ENCODE measurements around the gene LAMC1. TPM values are rescaled to one million over a fixed set of nuclear protein-coding genes. Genes with fewer than 3 reads are reported as not detected.
A peak's percentile ranks its signal among the peaks of the same experiment; 100 is the strongest.

LAMC1 gene
- total and polyA plus RNA-seq, 2 of the 4 experiments (the other 2 are of a cell fraction) = 249 to 394 TPM

- Histone ChIP-seq H4K20me1 (ENCODE audit: insufficient read depth, low read length) (peaks cover 85% of the 10 kb centered on the region), H3K56ac (ENCODE audit: extremely low read depth, insufficient read depth, low read length) (no peak overlapping the region), H3K4me1 (ENCODE audit: control insufficient read depth, insufficient read depth, low read length) (peaks cover 29% of the 10 kb centered on the region), H3K4ac (ENCODE audit: low read depth, low read length) (peak overlapping the region; percentile 56), H3K36me3 (ENCODE audit: control insufficient read depth, insufficient read depth, low read length) (peaks cover 16% of the 10 kb centered on the region), H2BK20ac (ENCODE audit: low read depth, low read length) (no peak overlapping the region), H3K27ac (ENCODE audit: insufficient read depth, low read length) (no peak overlapping the region), H2BK5ac (ENCODE audit: low read depth, low read length, poor library complexity, severe bottlenecking) (no peak overlapping the region), H3K4me2 (ENCODE audit: low read depth, low read length) (no peak overlapping the region), H3K18ac (ENCODE audit: low read depth, low read length) (0 out of 2 replicates have a peak overlapping the region, but pooled peaks have one; percentile 16), H3K4me3 (ENCODE audit: insufficient read depth, low read depth, low read length) (no peak overlapping the region), H2AK5ac (ENCODE audit: low read depth, low read length) (no peak overlapping the region), H2AK9ac (replicated peaks; ENCODE audit: low read depth, low read length, poor library complexity) (no peak overlapping the region), H4K91ac (ENCODE audit: insufficient read depth, low read depth, low read length) (no peak overlapping the region), H3K14ac (replicated peaks; ENCODE audit: low read depth, low read length) (peak overlapping the region; percentile 12; the same call in 1 of the 2 replicates), H3K79me1 (ENCODE audit: low read depth in 1 of 2, low read length in 2 of 2) (peaks cover 35 to 90% of the 10 kb centered on the region in 2 experiments), H3K23ac (ENCODE audit: low read depth, low read length) (peak overlapping the region; percentile 58; the same call in 1 of the 2 replicates), H4K5ac (ENCODE audit: low read depth, low read length) (no peak overlapping the region), H2BK15ac (ENCODE audit: low read depth, low read length) (no peak overlapping the region), H3K27me3 (ENCODE audit: control insufficient read depth, insufficient read depth, low read length) (no peaks in the 10 kb centered on the region), H2AFZ (replicated peaks; ENCODE audit: low read length, poor library complexity) (no peak overlapping the region), H3K9me3 (ENCODE audit: control insufficient read depth, insufficient read depth, low read length) (no peaks in the 10 kb centered on the region), H2BK120ac (ENCODE audit: low read depth, low read length) (no peak overlapping the region), H4K8ac (ENCODE audit: low read depth in 2 of 2, low read length in 2 of 2) (no peak overlapping the region; a peak in 1 of 4 replicates), H3K9ac (ENCODE audit: low read depth, low read length) (no peak overlapping the region), H3K9me1 (ENCODE audit: insufficient read depth, low read length) (peaks cover 40% of the 10 kb centered on the region)
- WGBS, 2 experiments (ENCODE audit: extremely low coverage in 2 of 2, insufficient read length in 1 of 2) = no CpG with 5 or more reads among the region's 4 CpGs
- ChIA-PET POLR2A (ENCODE audit: unreplicated experiment) (no interaction called here), CTCF (no interaction called here)
- dilution Hi-C loops (cut with HindIII; ENCODE audit: low sequenced_read_pairs, unreplicated experiment) = no loop called here
- intact Hi-C loops (cut with micrococcal nuclease) = no loop called here
- TF ChIP-seq CTCF (conservative IDR thresholded peaks at IDR 0.05; ENCODE audit: low read depth, low read length) (no peak), RCOR1 (IDR thresholded peaks at IDR 0.05; ENCODE audit: insufficient replicate concordance, low read length) (no peak), NFE2L2 (IDR thresholded peaks at IDR 0.05; ENCODE audit: low read depth, low read length) (no peak), FOS (IDR thresholded peaks at IDR 0.05; ENCODE audit: low read depth, low read length) (no peak), BHLHE40 (IDR thresholded peaks at IDR 0.05; ENCODE audit: low read depth, low read length) (no peak)
- TF ChIP-seq, protein P1, sequence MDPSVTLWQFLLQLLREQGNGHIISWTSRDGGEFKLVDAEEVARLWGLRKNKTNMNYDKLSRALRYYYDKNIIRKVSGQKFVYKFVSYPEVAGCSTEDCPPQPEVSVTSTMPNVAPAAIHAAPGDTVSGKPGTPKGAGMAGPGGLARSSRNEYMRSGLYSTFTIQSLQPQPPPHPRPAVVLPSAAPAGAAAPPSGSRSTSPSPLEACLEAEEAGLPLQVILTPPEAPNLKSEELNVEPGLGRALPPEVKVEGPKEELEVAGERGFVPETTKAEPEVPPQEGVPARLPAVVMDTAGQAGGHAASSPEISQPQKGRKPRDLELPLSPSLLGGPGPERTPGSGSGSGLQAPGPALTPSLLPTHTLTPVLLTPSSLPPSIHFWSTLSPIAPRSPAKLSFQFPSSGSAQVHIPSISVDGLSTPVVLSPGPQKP (IDR thresholded peaks at IDR 0.05; ENCODE audit: borderline replicate concordance, low read depth, low read length) = no peak
- in situ Hi-C loops (cut with MboI; ENCODE audit: low sequenced_read_pairs) = loop anchor here (25.0 kb wide), 1 partner anchor 139 kb away; the partner anchor contains the start of gene SHCBP1L
- BruUV-seq (replicated peaks) = no TSS peak
- ATAC-seq (ENCODE audit: low read depth) (no peak), DNase-seq (no peak)
Measured at GRCh38 chr1:183101081-183101480, 77.9 kb downstream of the LAMC1 start.

Data from IMR-90 (cell line).